Urinary bladder (tissue), 4 donors: ENCODE data around the gene MAGI1. TPM values are rescaled to one million over a fixed set of nuclear protein-coding genes. Genes with fewer than 3 reads are reported as not detected.

Experiments used
- DNase-seq: peaks from one replicate; pipeline ENCODE4 v3.0.0-alpha.2; 2015; ENCODE audit errors: extremely low spot score
- H3K27ac ChIP-seq: one replicate; pipeline ENCODE4 v1.5.1; 2013; ENCODE audit warnings: low read depth, mild to moderate bottlenecking, moderate library complexity
- H3K36me3 ChIP-seq: one replicate; pipeline ENCODE4 v1.6.1; 2013; ENCODE audit warnings: mild to moderate bottlenecking, moderate library complexity; ENCODE audit not compliant: insufficient read depth
- H3K4me1 ChIP-seq: one replicate; pipeline ENCODE4 v1.6.1; 2013; ENCODE audit warnings: mild to moderate bottlenecking, moderate library complexity; ENCODE audit not compliant: insufficient read depth
- H3K4me3 ChIP-seq: one replicate; pipeline ENCODE4 v1.5.1; 2013; ENCODE audit warnings: low read depth, low read length
- WGBS: extraction: QIAGEN DNeasy Blood & Tissue Kit; methylation state at CpG from one replicate; pipeline ENCODE4 v1.1.7; 2013; 5-methylcytosine and 5-hydroxymethylcytosine counted together
- polyA plus RNA-seq: library from polyadenylated mRNA; stranded (reverse); fragments of 200-250 nt; gene quantifications from one replicate; pipeline ENCODE4 v1.2.3, GENCODE V29; 2013
- total RNA-seq: library from RNA; depleted of rRNA; stranded (reverse); fragments of >200 nt; gene quantifications from one replicate; pipeline ENCODE4 v1.2.3, GENCODE V29; 2014
- donor health status: healthy with polysubstance abuse.
- donor health status: healthy.

MAGI1 gene
- total and polyA plus RNA-seq, 2 donors = 9.7 to 46.7 TPM

DNA sequence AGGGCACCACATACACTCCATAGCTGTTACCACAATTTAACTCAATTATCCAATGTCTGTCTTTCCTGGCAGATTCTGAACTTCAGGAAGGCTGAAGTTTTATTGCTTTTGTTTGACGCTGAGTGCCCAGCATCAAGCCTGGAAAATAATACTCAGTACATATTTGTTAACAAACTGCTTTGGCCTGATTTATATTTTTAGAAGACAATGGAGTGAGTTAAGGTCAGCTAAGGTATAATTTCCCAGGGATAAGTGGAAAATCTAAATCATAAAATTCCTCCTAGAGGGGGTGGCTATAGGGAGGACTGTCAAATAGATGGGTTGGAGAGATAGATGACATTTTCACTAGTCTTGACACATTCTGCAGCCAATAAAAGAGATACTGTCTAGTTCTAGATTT lies 691.6 kb downstream of the MAGI1 start:
- H3K27ac ChIP-seq = no peak overlapping the region
- H3K4me3 ChIP-seq = no peak overlapping the region
- H3K4me1 ChIP-seq = no peaks in the 10 kb centered on the region
- H3K36me3 ChIP-seq = no peaks in the 10 kb centered on the region
- DNase-seq = no peak
- WGBS = 87% methylated on average over 1 of the region's 1 CpG

- H3K4me1 ChIP-seq = no peaks in the 10 kb centered on the region
- H3K4me3 ChIP-seq = no peak overlapping the region
- no peaks in the 10 kb centered on the region for H3K36me3 ChIP-seq
- H3K27ac ChIP-seq = no peak overlapping the region
- 98% methylated on average over 2 of the region's 2 CpGs for WGBS
- DNase-seq = no peak
Observed at GRCh38 chr3:65344846-65345245, 693.9 kb downstream of the MAGI1 start.

- Histone ChIP-seq H3K4me1 (no peaks in the 10 kb centered on the region), H3K36me3 (no peaks in the 10 kb centered on the region), H3K4me3 (no peak overlapping the region), H3K27ac (no peak overlapping the region)
- no peak for DNase-seq
- 78% methylated on average over 3 of the region's 3 CpGs for WGBS
Observed at GRCh38 chr3:65344444-65344843, 694.3 kb downstream of the MAGI1 start.

GRCh38 chr3:65343736-65344135 lies 695.0 kb downstream of the MAGI1 start:
- WGBS = 82% methylated on average over 4 of the region's 4 CpGs
- no peaks in the 10 kb centered on the region for H3K36me3 ChIP-seq
- no peak overlapping the region for H3K4me3 ChIP-seq
- DNase-seq = no peak
- no peaks in the 10 kb centered on the region for H3K4me1 ChIP-seq
- no peak overlapping the region for H3K27ac ChIP-seq

GRCh38 chr3:65343026-65343425 lies 695.7 kb downstream of the MAGI1 start:
- Histone ChIP-seq H3K27ac (no peak overlapping the region), H3K4me3 (no peak overlapping the region), H3K36me3 (no peaks in the 10 kb centered on the region), H3K4me1 (no peaks in the 10 kb centered on the region)
- 90% methylated on average over 6 of the region's 6 CpGs for WGBS
- DNase-seq = no peak

DNA sequence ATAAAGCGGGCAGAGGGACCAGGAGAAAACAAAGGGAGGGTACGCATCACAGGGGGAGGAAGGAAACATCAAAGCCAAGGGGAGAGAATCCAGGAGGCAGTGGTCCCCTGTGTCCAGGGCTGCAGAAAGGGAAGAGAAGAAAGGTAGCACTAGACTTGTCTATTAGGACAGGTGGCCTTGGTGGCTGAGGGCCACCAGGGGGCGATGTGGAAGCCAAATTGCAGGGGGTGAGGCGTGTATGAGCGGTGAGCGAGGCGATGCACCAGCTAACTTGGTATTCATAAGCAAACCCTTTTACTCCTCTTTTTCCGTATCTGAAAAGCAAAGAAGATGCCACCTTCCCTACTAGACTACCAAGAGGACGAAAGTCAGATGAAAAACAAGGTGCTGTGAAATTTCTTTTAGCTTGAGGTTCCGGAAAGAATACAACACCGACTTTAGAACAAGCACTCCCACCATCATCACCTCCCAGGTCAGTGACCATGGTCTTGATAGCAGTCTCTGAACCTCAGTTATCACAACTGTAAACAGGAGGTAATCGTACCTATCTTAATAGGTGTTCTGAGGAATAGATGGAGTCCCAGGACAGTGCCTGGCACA lies 696.5 kb downstream of the MAGI1 start:
- no peak for DNase-seq
- Histone ChIP-seq H3K36me3 (no peaks in the 10 kb centered on the region), H3K4me3 (no peak overlapping the region), H3K4me1 (no peaks in the 10 kb centered on the region), H3K27ac (no peak overlapping the region)
- 68% methylated on average over 12 of the region's 12 CpGs for WGBS

- no peak for DNase-seq
- Histone ChIP-seq H3K27ac (no peak overlapping the region), H3K4me3 (no peak overlapping the region), H3K36me3 (no peaks in the 10 kb centered on the region), H3K4me1 (no peaks in the 10 kb centered on the region)
- WGBS = 73% methylated on average over 2 of the region's 2 CpGs
Observed at GRCh38 chr3:65339192-65339740, 699.5 kb downstream of the MAGI1 start.

DNA sequence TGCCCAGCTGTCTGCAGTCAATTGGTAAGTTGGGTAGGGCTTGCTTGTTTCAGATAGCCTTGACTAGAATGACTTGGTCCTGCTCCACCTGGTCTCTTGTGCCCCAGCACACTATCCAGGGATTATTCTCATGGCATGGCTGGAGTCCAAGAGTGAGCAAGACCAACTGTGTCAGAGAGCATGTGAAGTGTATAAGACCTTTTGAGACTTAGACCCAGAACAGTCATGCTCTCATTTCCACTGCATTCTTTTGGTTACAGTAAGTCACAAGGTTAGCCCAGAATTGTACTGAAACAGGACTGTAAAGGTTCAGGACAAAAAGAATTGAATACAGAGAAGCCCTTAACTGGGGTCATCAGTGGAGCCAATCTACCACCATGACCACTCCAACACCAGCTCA lies 700.1 kb downstream of the MAGI1 start:
- no peaks in the 10 kb centered on the region for H3K4me1 ChIP-seq
- no peak overlapping the region for H3K27ac ChIP-seq
- no peaks in the 10 kb centered on the region for H3K36me3 ChIP-seq
- H3K4me3 ChIP-seq = no peak overlapping the region
- DNase-seq = no peak

DNA sequence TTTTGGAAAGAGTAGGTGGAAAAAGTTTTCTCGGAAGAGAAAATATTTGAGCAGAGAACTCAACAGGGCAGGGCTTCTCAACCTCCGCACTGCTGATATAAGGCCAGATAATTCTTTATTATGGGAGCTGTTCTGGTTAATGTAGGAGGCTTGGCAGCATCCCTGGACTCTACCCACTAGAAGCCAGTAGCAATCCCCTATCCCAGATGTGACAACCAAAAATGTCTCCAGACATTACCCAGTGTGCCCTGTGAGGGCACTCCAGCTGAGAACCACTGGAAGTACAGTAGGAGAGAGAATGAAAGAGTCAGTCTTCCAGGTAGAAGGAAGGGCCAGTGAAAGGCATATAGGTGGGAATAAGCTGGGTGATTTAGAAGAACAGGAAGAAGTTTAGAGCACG lies 703.1 kb downstream of the MAGI1 start:
- 84% methylated on average over 3 of the region's 3 CpGs for WGBS

DNA sequence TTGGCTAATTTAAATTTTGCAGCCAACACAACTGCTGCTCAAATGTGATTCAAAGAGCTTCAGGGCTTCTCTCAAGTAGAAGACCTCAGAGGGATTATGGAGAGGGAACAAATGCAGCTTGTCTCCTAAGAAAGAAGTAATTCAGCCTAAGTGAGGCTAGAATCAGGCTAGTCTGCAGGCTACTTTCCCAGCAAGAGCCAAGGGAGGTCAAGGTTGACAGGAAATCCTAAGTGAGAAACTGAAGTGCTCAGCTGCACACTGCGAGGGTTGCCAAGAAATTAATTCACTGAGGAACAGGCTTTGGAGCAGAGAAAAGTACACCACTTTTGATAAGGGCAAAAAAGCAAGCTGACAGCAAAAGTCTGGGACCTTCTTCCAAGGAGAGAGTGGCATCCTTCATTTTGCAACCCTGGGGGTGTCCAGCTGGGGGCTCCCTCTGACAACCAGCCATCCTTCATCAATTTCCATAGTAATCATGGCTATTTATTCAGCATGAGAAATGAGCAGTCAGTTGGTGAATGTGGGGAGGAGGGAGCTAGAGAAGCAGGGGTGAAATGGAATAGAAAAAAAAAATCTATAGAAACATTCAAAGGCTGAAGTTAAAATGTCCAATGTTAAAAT lies 704.6 kb downstream of the MAGI1 start:
- H3K36me3 ChIP-seq = no peaks in the 10 kb centered on the region
- WGBS = 33% methylated on average over 1 of the region's 1 CpG
- peak; percentile 13 for DNase-seq
- no peaks in the 10 kb centered on the region for H3K4me1 ChIP-seq
- no peak overlapping the region for H3K4me3 ChIP-seq
- H3K27ac ChIP-seq = no peak overlapping the region

More for the DNA sequence above, 703.1 kb downstream of the MAGI1 start:
- DNase-seq = no peak
- no peaks in the 10 kb centered on the region for H3K4me1 ChIP-seq
- no peak overlapping the region for H3K27ac ChIP-seq
- no peaks in the 10 kb centered on the region for H3K36me3 ChIP-seq
- H3K4me3 ChIP-seq = no peak overlapping the region

GRCh38 chr3:65331730-65332129 lies 707.0 kb downstream of the MAGI1 start:
- no peaks in the 10 kb centered on the region for H3K36me3 ChIP-seq
- 86% methylated on average over 3 of the region's 3 CpGs for WGBS
- H3K27ac ChIP-seq = no peak overlapping the region
- DNase-seq = no peak
- no peak overlapping the region for H3K4me3 ChIP-seq
- H3K4me1 ChIP-seq = no peaks in the 10 kb centered on the region

DNA sequence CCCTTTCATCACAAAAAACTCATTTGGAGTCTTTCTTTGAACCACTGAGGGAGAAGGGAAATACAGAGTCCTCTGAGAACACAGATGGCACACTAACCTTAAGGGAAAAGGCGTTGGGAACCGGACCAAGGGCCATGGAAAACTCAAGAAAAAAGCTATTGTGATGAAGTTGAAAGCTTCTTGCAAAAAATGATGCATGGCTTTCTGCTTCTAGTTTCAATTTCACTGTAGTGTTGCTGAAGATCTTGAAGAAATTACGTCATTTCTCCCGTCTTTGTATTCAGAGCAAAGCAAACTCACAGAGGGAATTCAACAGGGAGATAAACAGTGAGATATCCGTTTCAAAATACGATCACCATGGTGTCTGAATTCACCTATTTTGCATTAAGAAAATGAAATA lies 708.6 kb downstream of the MAGI1 start:
- WGBS = 58% methylated on average over 6 of the region's 6 CpGs

DNA sequence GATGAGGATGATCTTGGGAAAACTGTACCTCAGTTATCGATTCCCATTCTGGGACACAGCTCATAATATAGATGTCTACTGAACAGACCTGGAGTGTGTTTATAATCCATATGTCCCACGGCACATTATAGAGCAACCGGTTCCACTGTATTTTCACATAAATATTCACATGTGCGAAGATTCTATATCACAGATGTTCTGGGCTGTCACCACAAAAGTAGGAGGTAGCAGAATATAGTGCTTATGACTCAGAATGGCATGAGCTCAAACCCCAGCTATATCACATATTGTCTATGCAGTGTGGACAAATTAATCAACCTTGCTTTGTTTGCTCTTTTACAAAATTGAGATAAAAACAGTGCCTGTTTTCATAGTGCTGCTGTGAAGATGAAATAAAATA lies 710.6 kb downstream of the MAGI1 start:
- no peak overlapping the region for H3K4me3 ChIP-seq
- H3K27ac ChIP-seq = no peak overlapping the region
- DNase-seq = no peak
- 94% methylated on average over 4 of the region's 4 CpGs for WGBS
- no peaks in the 10 kb centered on the region for H3K36me3 ChIP-seq
- no peaks in the 10 kb centered on the region for H3K4me1 ChIP-seq

More for the DNA sequence above, 708.6 kb downstream of the MAGI1 start:
- Histone ChIP-seq H3K4me3 (no peak overlapping the region), H3K36me3 (no peaks in the 10 kb centered on the region), H3K4me1 (no peaks in the 10 kb centered on the region), H3K27ac (no peak overlapping the region)
- no peak for DNase-seq

GRCh38 chr3:65326574-65326973 lies 712.1 kb downstream of the MAGI1 start:
- Histone ChIP-seq H3K4me3 (no peak overlapping the region), H3K27ac (no peak overlapping the region), H3K4me1 (no peaks in the 10 kb centered on the region), H3K36me3 (no peaks in the 10 kb centered on the region)
- WGBS = 80% methylated on average over 3 of the region's 3 CpGs
- DNase-seq = no peak
